ENCODE results near the gene MMP27. TPM values are rescaled to one million over a fixed set of nuclear protein-coding genes. Genes with fewer than 3 reads are reported as not detected.
"Not testable (repeated sequence)": the region's sequence is repeated elsewhere in the genome, so short reads cannot be mapped to it uniquely, and the experiment has no call there.

MMP27 gene
- not detected in 2 replicates for total RNA-seq (2014; rRNA removed; shearing (Covaris generic))
- not detected in 2 replicates for polyA plus RNA-seq (2014; cell fraction: nucleus; rRNA removed)

DNA sequence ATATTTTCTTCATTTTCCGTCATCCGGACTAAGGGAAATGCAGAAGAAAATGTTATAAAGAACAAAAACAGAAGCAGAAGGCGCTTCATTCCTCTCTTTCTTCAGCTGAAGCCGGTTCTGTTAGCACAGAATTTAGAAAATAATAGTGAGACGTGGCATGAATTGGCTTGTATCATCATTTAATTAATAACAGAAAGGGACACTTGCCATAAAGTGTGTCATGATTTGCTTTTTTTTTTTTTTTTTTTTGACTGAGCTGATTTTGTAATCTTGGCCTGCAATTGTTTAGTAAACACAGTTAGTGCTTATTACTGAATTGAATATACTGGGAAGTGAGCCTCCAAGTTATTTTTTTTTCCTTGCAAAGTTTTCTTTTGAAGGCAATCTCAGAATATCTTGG, at the start of gene MMP27:
Gene MMP27, minus strand, starts transcription at position 144 of the 400 bp plus-strand sequence. Its CDS starts 55 bp downstream, at position 89.
- DNase-seq (ENCODE audit: extremely low read depth, low read depth), result no peak

DNA sequence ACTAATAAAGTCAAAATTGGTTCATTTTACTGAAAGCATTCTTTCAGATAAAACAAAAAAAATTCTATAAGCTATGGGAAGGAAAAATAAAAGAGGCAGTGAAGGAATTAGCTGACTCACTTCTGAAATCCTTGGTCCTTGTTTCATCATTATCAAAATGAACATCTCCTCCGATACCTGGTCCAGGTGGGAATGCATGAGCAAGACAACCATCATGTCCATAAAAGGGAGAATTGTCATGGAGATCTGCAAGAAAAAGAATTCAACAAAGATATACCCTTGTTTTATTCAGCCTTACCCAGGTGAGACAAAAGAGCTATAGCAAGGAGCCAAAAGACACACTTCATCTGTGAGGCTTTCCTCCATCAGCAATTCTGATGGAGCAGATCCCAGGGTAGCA, 47.7 kb upstream of the MMP27 start:
- DNase-seq (ENCODE audit: extremely low read depth, low read depth), result no peak

DNA sequence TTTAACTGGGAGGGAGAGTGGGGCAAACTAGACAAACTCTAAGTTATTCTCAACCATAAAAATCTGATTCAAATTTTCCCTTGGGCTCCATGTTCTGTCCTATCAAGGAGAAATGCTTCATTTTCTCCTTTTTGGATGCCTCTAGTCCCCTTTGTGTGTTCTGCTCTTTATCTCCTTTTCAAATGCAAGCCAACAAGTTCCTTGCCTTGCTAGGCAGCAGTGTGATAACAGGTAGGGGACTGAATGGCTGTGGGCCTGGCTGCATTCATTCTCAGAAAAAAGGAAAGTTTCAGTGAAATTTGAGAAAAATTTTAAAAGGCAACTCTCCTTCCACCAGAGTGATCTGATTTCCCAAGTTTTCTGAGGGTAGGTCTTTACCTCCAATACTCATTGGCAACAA, 46.1 kb upstream of the MMP27 start:
- no peak for DNase-seq (ENCODE audit: extremely low read depth, low read depth)

DNA sequence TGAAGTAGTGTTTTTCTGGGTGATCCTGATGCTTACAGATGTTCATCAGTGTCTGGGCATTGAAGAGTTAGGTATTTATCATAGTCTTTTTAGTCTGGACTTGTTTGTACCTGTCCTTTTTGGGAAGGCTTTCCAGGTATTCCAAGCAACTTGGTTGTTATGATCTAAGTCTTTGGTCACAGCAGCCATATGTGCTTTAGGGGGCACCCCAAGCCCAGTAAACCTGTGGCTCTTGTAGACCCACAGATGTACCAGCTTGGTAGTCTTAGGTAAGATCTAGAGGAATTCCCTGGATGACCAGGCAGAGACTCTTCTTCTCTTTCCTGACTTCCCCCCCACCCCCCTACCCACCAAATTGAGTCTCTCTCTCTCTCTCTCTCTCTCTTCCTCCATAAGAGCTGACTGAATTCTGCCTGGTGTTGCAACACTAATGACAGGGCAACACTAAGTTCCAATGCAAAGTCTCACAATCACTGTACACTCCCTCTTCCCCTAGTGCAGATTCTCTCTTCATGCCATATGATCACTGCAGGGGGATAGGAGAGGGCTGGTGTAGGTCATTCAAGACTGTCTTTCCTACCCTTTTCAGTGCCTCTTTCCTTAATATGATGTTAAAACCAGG, 43.6 kb upstream of the MMP27 start:
- no peak for DNase-seq (ENCODE audit: extremely low read depth, low read depth)

DNA sequence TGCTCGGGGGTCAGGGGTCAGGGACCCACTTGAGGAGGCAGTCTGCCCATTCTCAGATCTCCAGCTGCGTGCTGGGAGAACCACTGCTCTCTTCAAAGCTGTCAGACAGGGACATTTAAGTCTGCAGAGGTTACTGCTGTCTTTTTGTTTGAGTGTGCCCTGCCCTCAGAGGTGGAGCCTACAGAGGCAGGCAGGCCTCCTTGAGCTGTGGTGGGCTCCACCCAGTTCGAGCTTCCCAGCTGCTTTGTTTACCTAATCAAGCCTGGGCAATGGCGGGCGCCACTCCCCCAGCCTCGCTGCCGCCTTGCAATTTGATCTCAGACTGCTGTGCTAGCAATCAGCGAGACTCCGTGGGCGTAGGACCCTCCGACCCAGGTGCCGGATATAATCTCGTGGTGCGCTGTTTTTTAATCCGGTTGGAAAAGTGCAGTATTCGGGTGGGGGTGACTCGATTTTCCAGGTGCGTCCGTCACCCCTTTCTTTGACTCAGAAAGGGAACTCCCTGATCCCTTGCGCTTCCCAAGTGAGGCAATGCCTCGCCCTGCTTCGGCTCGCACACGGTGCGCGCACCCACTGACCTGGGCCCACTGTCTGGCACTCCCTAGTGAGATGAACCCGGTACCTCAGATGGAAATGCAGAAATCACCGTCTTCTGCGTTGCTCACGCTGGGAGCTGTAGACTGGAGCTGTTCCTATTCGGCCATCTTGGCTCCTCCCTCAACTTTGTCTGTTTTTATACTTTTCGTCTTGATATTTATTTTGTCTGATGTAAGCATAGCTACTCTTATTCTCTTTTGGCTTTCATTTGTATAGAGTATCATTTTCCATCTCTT, 41.4 kb upstream of the MMP27 start:
- not testable (repeated sequence) for DNase-seq (ENCODE audit: extremely low read depth, low read depth)

DNA sequence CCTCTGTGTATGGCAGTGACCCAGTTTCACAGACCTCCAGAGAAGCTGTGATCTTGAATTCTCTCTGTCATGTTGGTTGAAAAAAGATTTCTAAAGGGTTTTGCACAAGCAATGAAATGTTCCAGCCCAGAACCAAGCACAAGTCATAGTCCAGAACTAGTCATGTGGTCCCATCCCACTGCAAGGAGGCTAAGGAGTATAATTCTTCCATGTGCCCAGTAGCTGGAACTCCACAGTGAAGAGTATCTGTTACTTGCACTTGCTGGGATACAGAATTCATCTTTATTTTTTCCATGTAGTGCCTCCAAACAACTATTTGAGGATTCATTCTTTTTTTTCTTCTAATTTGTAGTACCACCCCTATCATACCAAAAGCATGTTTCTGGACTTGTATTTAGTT, 29.1 kb upstream of the MMP27 start:
- DNase-seq (ENCODE audit: extremely low read depth, low read depth), result no peak

GRCh38 chr11:102733232-102733875, 27.8 kb upstream of the MMP27 start:
- DNase-seq (ENCODE audit: extremely low read depth, low read depth), result peak; percentile 74

DNA sequence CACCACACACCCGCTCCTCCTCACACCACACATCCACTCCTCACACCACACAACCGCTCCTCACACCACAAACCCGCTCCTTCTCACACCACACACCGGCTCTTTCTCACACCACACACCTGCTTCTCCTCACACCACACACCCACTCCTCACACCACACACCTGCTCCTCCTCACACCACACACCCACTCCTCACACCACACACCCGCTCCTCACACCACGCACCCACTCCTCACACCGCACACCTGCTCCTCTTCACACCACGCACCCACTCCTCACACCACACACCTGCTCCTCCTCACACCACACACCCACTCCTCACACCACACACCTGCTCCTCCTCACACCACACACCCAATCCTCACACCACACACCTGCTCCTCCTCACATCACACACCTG, 25.4 kb upstream of the MMP27 start:
- DNase-seq (ENCODE audit: extremely low read depth, low read depth), result not testable (repeated sequence)

GRCh38 chr11:102729849-102730815, 24.6 kb upstream of the MMP27 start:
- no peak for DNase-seq (ENCODE audit: extremely low read depth, low read depth)

DNA sequence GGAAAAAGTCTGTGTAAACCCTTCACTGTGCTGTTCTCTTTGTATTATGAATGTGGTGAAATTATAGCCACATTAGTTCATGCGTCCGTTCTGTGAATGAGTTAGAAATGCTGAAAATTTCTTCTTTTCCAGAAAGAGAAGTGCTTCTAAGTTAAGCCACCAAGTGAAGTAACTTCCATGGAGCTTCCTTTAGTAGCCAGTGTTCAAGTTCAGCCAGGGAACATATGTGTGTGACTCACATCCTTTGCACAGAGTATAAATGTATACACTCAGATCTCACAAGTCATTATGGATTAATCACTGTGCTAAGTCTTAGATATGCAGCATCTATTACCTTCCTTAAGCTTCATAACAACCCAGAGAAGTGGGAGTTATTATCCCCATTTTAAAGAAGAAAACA, 22.3 kb upstream of the MMP27 start:
- no peak for DNase-seq (ENCODE audit: extremely low read depth, low read depth)

DNA sequence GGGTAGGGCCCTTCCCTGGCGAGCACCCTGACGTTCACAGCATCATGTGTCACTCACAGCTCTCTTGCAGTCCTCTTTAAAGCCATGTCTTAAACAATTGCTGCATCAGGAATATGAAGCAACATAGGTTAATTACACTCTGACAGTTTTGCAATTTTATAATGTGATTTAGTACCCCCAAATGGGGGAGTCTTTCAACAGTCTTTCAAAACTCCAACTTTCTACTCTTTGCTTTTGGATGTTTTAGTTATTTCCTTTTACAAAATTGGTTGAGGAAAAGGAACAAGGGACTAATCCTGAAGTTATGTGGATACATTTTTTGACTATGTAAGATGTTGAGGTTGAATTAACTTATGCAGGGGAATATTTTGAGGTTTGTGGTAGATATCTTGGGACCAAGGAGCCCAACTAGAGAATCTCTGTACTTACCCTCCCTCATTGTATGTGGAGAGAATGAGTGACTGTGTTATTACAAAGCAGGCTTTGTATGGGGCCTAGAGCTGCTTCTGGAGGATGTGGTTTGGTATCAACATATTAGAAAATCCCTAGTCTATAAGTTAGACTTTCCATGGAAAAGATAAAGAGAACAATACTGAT, 19.4 kb upstream of the MMP27 start, which contains the start of gene MMP8:
Gene MMP8, minus strand, starts transcription at position 51 of the 597 bp plus-strand sequence. CDS start 99 bp downstream, outside the sequence.
- no peak for DNase-seq (ENCODE audit: extremely low read depth, low read depth)

GRCh38 chr11:102722821-102723220, 17.3 kb upstream of the MMP27 start:
- DNase-seq (ENCODE audit: extremely low read depth, low read depth), result no peak

GRCh38 chr11:102719620-102720277, 14.2 kb upstream of the MMP27 start:
- no peak for DNase-seq (ENCODE audit: extremely low read depth, low read depth)

DNA sequence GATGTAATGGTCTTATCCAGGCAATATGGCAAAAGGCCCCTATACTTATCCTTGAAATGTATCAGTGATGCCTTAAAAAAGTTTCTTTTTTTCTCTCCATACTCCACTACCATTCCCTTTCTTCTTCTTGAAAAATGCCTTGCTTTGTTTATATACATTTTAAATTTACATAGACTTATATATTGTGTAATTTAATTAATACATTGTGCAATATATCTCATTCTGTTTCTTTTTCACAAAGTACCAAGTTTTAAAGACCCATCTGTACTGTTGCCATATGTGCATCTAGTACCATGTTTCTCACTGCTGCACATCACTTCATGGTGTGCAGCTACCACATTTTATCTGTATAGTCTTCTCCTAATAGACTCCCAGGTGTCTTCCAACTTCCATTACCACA, 11.7 kb upstream of the MMP27 start:
- no peak for DNase-seq (ENCODE audit: extremely low read depth, low read depth)

- no peak for DNase-seq (ENCODE audit: extremely low read depth, low read depth)
Observed at GRCh38 chr11:102716527-102716926, 11.0 kb upstream of the MMP27 start.

GRCh38 chr11:102712137-102712536, 6.6 kb upstream of the MMP27 start:
- no peak for DNase-seq (ENCODE audit: extremely low read depth, low read depth)

- no peak for DNase-seq (ENCODE audit: extremely low read depth, low read depth)
Observed at GRCh38 chr11:102709201-102709945, 3.8 kb upstream of the MMP27 start.

DNA sequence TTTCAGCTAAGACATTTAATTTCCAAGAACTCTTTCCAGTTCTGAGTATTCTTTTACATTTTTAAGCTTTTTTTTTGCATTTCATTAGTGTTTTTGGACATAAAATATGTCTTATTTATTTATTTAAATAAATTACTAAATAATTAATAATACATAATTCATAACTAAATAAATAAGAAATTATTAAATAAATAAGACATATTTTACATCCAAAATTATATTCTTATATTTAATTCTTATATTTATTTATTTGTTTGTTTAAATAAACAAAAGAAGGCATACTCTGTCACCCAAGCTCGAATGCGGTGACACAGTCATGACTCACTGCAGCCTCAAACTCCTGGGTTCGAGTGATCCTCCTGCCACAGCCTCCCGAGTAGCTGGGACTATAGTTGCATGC, 3.1 kb upstream of the MMP27 start:
- no peak for DNase-seq (ENCODE audit: extremely low read depth, low read depth)

DNA sequence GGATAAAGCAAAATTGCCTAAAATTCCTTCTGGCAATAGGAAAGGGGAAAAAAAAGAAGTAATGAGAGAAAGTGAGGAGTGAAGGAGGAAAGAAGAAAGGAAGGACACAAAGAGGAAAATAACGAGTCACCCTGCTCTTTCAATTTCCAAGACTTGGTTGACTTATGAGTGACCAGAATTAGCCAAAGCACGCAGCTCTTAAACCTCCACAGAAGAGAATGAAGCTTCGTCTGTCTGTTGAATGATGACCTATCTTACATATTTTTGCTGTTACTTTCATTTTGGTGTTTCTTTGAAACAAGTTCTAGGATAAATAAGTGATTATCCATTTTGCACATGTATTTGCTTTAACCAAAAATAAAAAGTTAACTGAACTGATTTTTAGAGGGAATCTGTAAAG, 728 bp downstream of the MMP27 start:
- no peak for DNase-seq (ENCODE audit: extremely low read depth, low read depth)
